Ascending aorta (tissue), 2 donors: ENCODE results near the gene VRK1. TPM values are rescaled to one million over a fixed set of nuclear protein-coding genes. Genes with fewer than 3 reads are reported as not detected.

Experiments
- DNase-seq, 2 donors: peaks; one replicate each; pipeline ENCODE4 v3.0.0-alpha.2; 2019; ENCODE audit warnings: low spot score in 2 of 2
- H3K27ac ChIP-seq, 2 donors: fragments of 200-600 bp; sonication (generic); one replicate each; pipeline ENCODE4 v1.5.1; 2016 to 2017; ENCODE audit warnings: mild to moderate bottlenecking in 1 of 2
- H3K27me3 ChIP-seq: fragments of 200-600 bp; sonication (generic); one replicate; pipeline ENCODE4 v1.5.1; 2017
- H3K36me3 ChIP-seq, 2 donors: fragments of 200-600 bp; sonication (generic); one replicate each; pipeline ENCODE4 v1.5.1; 2016
- H3K4me1 ChIP-seq, 2 donors: fragments of 200-600 bp; sonication (generic); one replicate each; pipeline ENCODE4 v1.5.1; 2016 to 2017; ENCODE audit warnings: mild to moderate bottlenecking in 1 of 2
- H3K4me3 ChIP-seq, 2 donors: fragments of 200-600 bp; sonication (generic); one replicate each; pipeline ENCODE4 v1.5.1; 2016 to 2017; ENCODE audit warnings: mild to moderate bottlenecking in 1 of 2
- H3K9me3 ChIP-seq, 2 donors: fragments of 200-600 bp; sonication (generic); one replicate each; pipeline ENCODE4 v1.5.1; 2016
- intact Hi-C: fragments of 100-400 bp; cut with DNase I; formaldehyde crosslinking; loops from one replicate; pipeline ENCODE4 v1.15.1; 2023
- total RNA-seq: library from RNA; depleted of rRNA; stranded (reverse); fragments of >200 nt; gene quantifications from one replicate; pipeline ENCODE4 v1.1.0, GENCODE V29; 2016
- TF ChIP-seq, protein P1 (sequence below), 3 experiments: fragments of 200-600 bp in 2 of 3; fragments of 450-650 bp in 1 of 3; sonication (generic) in 2 of 3; IDR thresholded peaks; one replicate each; pipeline ENCODE4 v1.5.1; 2016 to 2019; ENCODE audit warnings: antibody characterized with exemption in 3 of 3, mild to moderate bottlenecking in 1 of 3, moderate library complexity in 1 of 3

The VRK1 gene
- total RNA-seq, 1 donor from 2014 or later = 2.4 TPM

DNA sequence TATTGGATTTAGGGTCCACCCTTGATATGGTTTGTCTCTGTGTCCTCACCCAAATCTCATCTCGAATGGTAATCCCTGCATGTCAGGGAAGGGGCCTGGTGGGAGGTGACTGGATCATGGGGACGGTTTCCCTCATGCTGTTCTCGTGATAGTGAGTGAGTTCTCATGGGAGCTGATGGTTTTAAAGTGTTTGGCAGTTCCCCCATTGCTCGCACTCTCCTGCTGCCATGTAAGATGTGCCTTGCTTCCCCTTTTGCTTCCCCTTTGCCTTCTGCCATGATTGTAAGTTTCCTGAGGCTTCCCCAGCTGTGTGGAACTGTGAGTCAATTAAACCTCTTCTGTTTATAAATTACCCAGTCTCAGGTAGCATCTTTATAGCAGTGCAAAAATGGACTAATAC is 118.3 kb downstream of the VRK1 start:
- no peaks in the 10 kb centered on the region for H3K9me3 ChIP-seq
- H3K4me3 ChIP-seq = no peak overlapping the region
- intact Hi-C loops = no loop called here
- no peaks in the 10 kb centered on the region for H3K4me1 ChIP-seq
- no peaks in the 10 kb centered on the region for H3K36me3 ChIP-seq
- H3K27me3 ChIP-seq = no peaks in the 10 kb centered on the region
- no peak for DNase-seq
- TF ChIP-seq, protein P1, sequence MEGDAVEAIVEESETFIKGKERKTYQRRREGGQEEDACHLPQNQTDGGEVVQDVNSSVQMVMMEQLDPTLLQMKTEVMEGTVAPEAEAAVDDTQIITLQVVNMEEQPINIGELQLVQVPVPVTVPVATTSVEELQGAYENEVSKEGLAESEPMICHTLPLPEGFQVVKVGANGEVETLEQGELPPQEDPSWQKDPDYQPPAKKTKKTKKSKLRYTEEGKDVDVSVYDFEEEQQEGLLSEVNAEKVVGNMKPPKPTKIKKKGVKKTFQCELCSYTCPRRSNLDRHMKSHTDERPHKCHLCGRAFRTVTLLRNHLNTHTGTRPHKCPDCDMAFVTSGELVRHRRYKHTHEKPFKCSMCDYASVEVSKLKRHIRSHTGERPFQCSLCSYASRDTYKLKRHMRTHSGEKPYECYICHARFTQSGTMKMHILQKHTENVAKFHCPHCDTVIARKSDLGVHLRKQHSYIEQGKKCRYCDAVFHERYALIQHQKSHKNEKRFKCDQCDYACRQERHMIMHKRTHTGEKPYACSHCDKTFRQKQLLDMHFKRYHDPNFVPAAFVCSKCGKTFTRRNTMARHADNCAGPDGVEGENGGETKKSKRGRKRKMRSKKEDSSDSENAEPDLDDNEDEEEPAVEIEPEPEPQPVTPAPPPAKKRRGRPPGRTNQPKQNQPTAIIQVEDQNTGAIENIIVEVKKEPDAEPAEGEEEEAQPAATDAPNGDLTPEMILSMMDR (IDR thresholded peaks at IDR 0.05) = no peak
- no peak overlapping the region for H3K27ac ChIP-seq

DNA sequence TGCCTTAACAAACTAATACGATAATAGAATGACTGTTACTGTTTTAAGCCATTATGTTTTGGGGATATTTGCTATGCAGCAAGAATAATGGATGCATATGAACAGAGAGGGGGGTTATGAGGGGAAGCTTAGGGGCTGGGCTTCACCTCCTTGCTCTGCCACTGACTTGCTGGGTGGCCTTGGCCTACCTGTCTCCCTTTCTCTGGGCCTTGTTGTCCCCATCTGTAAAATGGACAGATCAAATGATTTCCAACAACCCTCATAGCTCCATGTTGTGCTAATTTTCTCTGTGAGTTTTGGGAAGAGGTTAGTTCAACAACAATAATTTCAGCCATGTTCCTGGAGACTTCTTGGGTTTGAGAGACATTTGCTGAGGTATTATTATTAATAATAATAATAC is 119.6 kb downstream of the VRK1 start:
- H3K27me3 ChIP-seq = no peaks in the 10 kb centered on the region
- intact Hi-C loops = no loop called here
- TF ChIP-seq, protein P1 (IDR thresholded peaks at IDR 0.05) = no peak
- no peaks in the 10 kb centered on the region for H3K4me1 ChIP-seq
- no peaks in the 10 kb centered on the region for H3K9me3 ChIP-seq
- H3K4me3 ChIP-seq = no peak overlapping the region
- DNase-seq = no peak
- no peak overlapping the region for H3K27ac ChIP-seq
- H3K36me3 ChIP-seq = no peaks in the 10 kb centered on the region

DNA sequence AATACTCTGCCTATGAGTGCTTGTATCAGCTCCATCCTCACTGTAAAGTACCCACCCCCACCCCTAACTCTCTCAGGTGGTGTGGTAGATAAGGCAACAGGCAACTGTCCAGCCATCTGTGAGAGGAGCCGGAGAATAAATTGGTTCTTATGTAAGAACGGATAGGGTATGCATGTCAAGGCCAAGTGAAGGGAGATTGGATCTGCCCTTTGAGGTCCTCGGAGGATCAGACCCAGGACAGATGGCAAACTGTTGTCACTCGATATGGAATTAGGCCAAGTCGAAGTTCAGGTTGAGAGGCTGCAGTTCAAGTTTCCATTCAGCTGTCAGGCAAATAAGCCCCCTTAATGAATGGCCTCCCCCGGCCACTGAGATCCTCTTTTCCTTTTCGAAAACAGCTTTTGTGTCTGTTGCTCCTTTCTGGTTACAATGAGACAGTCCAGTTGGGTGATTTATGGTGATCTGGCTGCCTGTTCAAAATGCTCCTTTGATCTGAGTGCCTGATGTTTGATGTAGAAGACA is 120.3 kb downstream of the VRK1 start:
- Histone ChIP-seq H3K4me1 (no peaks in the 10 kb centered on the region), H3K4me3 (no peak overlapping the region), H3K27ac (no peak overlapping the region), H3K36me3 (no peaks in the 10 kb centered on the region), H3K27me3 (no peaks in the 10 kb centered on the region), H3K9me3 (no peaks in the 10 kb centered on the region)
- no peak for DNase-seq
- TF ChIP-seq, protein P1 (IDR thresholded peaks at IDR 0.05) = no peak
- intact Hi-C loops = no loop called here

DNA sequence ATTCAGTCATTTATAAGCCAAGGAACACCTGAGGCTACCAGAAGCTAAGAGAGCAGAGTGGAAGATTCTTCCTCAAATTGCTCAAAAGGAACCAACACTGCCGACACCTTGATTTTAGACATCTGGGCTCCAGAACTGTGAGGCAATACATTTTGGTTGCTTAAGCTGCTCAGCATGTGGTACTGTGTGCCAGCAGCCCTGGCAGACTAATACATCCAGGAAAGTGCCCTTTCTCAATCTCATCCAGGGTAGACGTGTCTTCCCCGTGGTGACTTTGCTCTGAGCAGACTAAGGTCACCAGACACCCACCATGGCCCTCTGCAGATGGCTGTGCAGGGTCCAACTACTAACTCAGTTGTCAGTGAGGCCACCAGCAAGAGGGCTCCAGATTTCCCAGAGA is 122.8 kb downstream of the VRK1 start:
- DNase-seq = no peak
- H3K27ac ChIP-seq = no peak overlapping the region
- TF ChIP-seq, protein P1 (IDR thresholded peaks at IDR 0.05) = no peak
- intact Hi-C loops = no loop called here
- H3K4me1 ChIP-seq = no peaks in the 10 kb centered on the region
- H3K36me3 ChIP-seq = no peaks in the 10 kb centered on the region
- H3K9me3 ChIP-seq = no peaks in the 10 kb centered on the region
- H3K27me3 ChIP-seq = no peaks in the 10 kb centered on the region
- no peak overlapping the region for H3K4me3 ChIP-seq

DNA sequence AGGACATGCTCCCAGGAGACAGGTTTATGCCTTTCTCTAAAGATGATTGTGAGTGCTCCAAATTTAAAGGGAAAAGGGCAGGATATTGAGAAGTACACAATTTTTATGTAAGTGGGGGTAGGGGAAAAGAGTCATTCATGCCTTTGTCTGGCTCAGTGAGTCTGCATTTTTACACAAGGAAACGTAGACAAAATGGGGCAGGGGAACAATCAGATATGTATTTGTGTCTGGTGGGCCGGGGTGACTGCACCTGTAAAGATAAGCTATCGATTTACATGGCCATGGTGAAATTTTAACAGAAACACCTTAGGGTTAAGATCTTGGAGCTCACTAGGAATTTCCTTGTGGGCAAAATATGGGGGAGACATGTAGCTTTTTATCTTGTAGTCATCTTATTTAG is 123.6 kb downstream of the VRK1 start:
- no peaks in the 10 kb centered on the region for H3K27me3 ChIP-seq
- DNase-seq = no peak
- TF ChIP-seq, protein P1 (IDR thresholded peaks at IDR 0.05) = no peak
- H3K4me1 ChIP-seq = no peaks in the 10 kb centered on the region
- no peaks in the 10 kb centered on the region for H3K9me3 ChIP-seq
- H3K4me3 ChIP-seq = no peak overlapping the region
- H3K27ac ChIP-seq = no peak overlapping the region
- no peaks in the 10 kb centered on the region for H3K36me3 ChIP-seq
- intact Hi-C loops = no loop called here

DNA sequence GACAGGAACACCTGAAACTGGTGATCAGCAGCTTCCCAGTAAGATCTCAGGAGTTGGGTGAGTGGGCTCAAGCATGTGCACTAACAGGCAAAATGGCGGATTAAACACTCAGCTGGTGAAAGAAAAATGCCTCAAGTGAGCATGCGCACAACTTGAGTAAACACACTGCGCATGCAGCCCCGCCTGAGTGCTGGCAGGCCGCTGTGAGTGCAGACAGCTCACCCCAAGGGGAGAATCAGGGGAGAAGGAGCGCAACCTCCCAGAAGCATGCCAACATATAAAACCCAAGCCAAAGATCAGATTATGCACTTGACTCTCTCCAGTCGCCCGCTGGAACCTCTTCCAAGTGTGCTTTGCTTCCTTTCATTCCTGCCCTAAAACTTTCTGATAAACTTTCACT is 125.8 kb downstream of the VRK1 start:
- TF ChIP-seq, protein P1 (IDR thresholded peaks at IDR 0.05) = no peak
- no peak overlapping the region for H3K4me3 ChIP-seq
- no peaks in the 10 kb centered on the region for H3K36me3 ChIP-seq
- H3K4me1 ChIP-seq = no peaks in the 10 kb centered on the region
- no peak overlapping the region for H3K27ac ChIP-seq
- H3K9me3 ChIP-seq = no peaks in the 10 kb centered on the region
- H3K27me3 ChIP-seq = no peaks in the 10 kb centered on the region
- DNase-seq = no peak
- intact Hi-C loops = no loop called here
